HepG2 (cell line): ENCODE data around the gene PSMB8. TPM values are rescaled to one million over a fixed set of nuclear protein-coding genes. Genes with fewer than 3 reads are reported as not detected.

Source experiments
- ATAC-seq: fragments of 200-7000 bp; cut with Tn5 transposase; 3 replicates; pipeline ENCODE4 v1.9.1; 2020; ENCODE audit warnings: mild to moderate bottlenecking, moderate library complexity
- BruUV-seq: library from RNA; stranded (reverse); fragments of 400-500 nt; replicated peaks from 2 replicates; lab custom pipeline; 2021; lab: Mats Ljungman, UMichigan
- CTCF ChIA-PET: fragments of 300-600 bp; formaldehyde crosslinking; extraction: SDS; loops from one replicate; lab custom pipeline; 2021; ENCODE audit warnings: low total read pairs, inconsistent platforms, low intra/inter-chr PET ratio; lab: Yijun Ruan, JAX
- POLR2A ChIA-PET: fragments of 350-600 bp; sonication (Branson Sonifier 250); formaldehyde crosslinking; loops from one replicate; lab custom pipeline; 2020; ENCODE audit warnings: antibody characterized with exemption, inconsistent platforms; lab: Yijun Ruan, JAX
- DNase-seq: peaks from one replicate; pipeline ENCODE4 v3.0.0-alpha.2; 2015; ENCODE audit warnings: low spot score
- FAIRE-seq: peaks from 3 replicates; lab custom pipeline; 2011; peaks lifted over from hg19 to GRCh38; lab: Jason Lieb, UNC
- H2AFZ ChIP-seq: one replicate; pipeline ENCODE4 v1.6.1; 2011; ENCODE audit warnings: low read length, inconsistent platforms
- H3K27ac ChIP-seq: fragments of 300-600 bp; 3 replicates; pipeline ENCODE4 v1.8.0; 2011; ENCODE audit warnings: mixed run types, mild to moderate bottlenecking, mixed read lengths, low read length, inconsistent platforms; ENCODE audit not compliant: insufficient read depth; ENCODE audit errors: extremely low read length
- H3K27me3 ChIP-seq, 2 experiments: fragments of 200-600 bp in 1 of 2; 2 replicates in 1 of 2; 3 replicates in 1 of 2; pipeline versions ENCODE4 v1.6.0 to v1.8.0; 2011; ENCODE audit warnings: low read length in 2 of 2, mild to moderate bottlenecking in 2 of 2, moderate library complexity in 2 of 2, inconsistent platforms in 1 of 2; ENCODE audit not compliant: insufficient read depth in 2 of 2, control insufficient read depth in 1 of 2
- H3K36me3 ChIP-seq, 2 experiments: fragments of 200-600 bp in 1 of 2; replicated peaks in 1 of 2; 2 replicates in 1 of 2; 3 replicates in 1 of 2; pipeline versions ENCODE4 v1.5.1 to v1.8.0; 2011; ENCODE audit warnings: low read length in 2 of 2, inconsistent platforms in 1 of 2; ENCODE audit not compliant: insufficient read depth in 2 of 2, control insufficient read depth in 1 of 2
- H3K4me1 ChIP-seq: 2 replicates; pipeline ENCODE4 v1.5.1; 2012; ENCODE audit warnings: low read length, inconsistent platforms; ENCODE audit not compliant: insufficient read depth
- H3K4me2 ChIP-seq: 2 replicates; pipeline ENCODE4 v1.6.0; 2011; ENCODE audit warnings: low read depth, low read length, inconsistent platforms
- H3K4me3 ChIP-seq, 3 experiments: fragments of 200-600 bp in 1 of 3; sonication (generic), shearing (Covaris generic) in 1 of 3; replicated peaks in 1 of 3; 2 replicates each; pipeline ENCODE4 v1.5.1; 2011 to 2016; ENCODE audit warnings: low read length in 3 of 3, inconsistent platforms in 2 of 3, low read depth in 2 of 3, mild to moderate bottlenecking in 2 of 3, control low read depth in 1 of 3, mixed read lengths in 1 of 3; ENCODE audit not compliant: insufficient read depth in 1 of 3
- H3K79me2 ChIP-seq: one replicate; pipeline ENCODE4 v1.6.1; 2011; ENCODE audit warnings: low read length, inconsistent platforms; ENCODE audit not compliant: insufficient read depth
- H3K9ac ChIP-seq: 2 replicates; pipeline ENCODE4 v1.6.0; 2011; ENCODE audit warnings: mild to moderate bottlenecking, low read depth, low read length, inconsistent platforms; ENCODE audit not compliant: insufficient read depth
- H3K9me3 ChIP-seq: 2 replicates; pipeline ENCODE4 v1.5.1; 2012; ENCODE audit warnings: mild to moderate bottlenecking, low read length
- H4K20me1 ChIP-seq: 2 replicates; pipeline ENCODE4 v1.6.0; 2011; ENCODE audit warnings: inconsistent platforms, mild to moderate bottlenecking, low read length, moderate library complexity; ENCODE audit not compliant: insufficient read depth
- ETV5 ChIP-seq: IDR thresholded peaks from 2 replicates; pipeline ENCODE4 v1.6.1; 2018; ENCODE audit warnings: missing biosample characterization, missing genetic modification reagents, inconsistent platforms, borderline replicate concordance
- FOSL1 ChIP-seq: sonication (generic); formaldehyde crosslinking; IDR thresholded peaks from 2 replicates; pipeline ENCODE4 v1.9.0; 2021; ENCODE audit warnings: missing genetic modification reagents, borderline replicate concordance
- MEF2D ChIP-seq: sonication (generic); formaldehyde crosslinking; IDR thresholded peaks from 2 replicates; pipeline ENCODE4 v1.5.1; 2020; ENCODE audit warnings: mild to moderate bottlenecking, missing genetic modification reagents
- NR1H2 ChIP-seq: sonication (generic); formaldehyde crosslinking; IDR thresholded peaks from 2 replicates; pipeline ENCODE4 v1.8.1; 2022; ENCODE audit warnings: low read depth, missing genetic modification reagents, borderline replicate concordance
- SPEN ChIP-seq: sonication (generic); formaldehyde crosslinking; IDR thresholded peaks from 2 replicates; pipeline ENCODE4 v1.5.1; 2020; ENCODE audit warnings: low read depth, mild to moderate bottlenecking, missing genetic modification reagents
- SRSF1 ChIP-seq: fragments of 200-400 bp; formaldehyde crosslinking; optimal IDR thresholded peaks from 2 replicates; pipeline ENCODE3; 2017; ENCODE audit warnings: mild to moderate bottlenecking, low read depth, low read length, moderate library complexity
- ZNF205 ChIP-seq: IDR thresholded peaks from 2 replicates; pipeline ENCODE4 v1.6.1; 2018; ENCODE audit warnings: missing biosample characterization, missing genetic modification reagents
- ZNF383 ChIP-seq: sonication (generic); formaldehyde crosslinking; IDR thresholded peaks from 2 replicates; pipeline ENCODE4 v1.4.0; 2020; ENCODE audit warnings: missing genetic modification reagents, mild to moderate bottlenecking, borderline replicate concordance
- ZNF468 ChIP-seq: sonication (generic); formaldehyde crosslinking; IDR thresholded peaks from 2 replicates; pipeline ENCODE4 v1.8.0; 2022; ENCODE audit warnings: mild to moderate bottlenecking, moderate library complexity, missing genetic modification reagents
- whole genome bisulfite sequencing: methylation state at CpG from one replicate; pipeline ENCODE4 v1.1.6; 2017; ENCODE audit warnings: low lambda C conversion rate; 5-methylcytosine and 5-hydroxymethylcytosine counted together
- in situ Hi-C: cut with HindIII; loops from 2 replicates; pipeline ENCODE4 v1.10.0; 2017; ENCODE audit warnings: low pct_unique_long_range_greater_than_20kb; ENCODE audit not compliant: extremely low pct_ligation_motif_present
- intact Hi-C: fragments of 100-400 bp; cut with micrococcal nuclease; formaldehyde crosslinking; loops from one replicate; pipeline ENCODE4 v1.10.0; 2022; ENCODE audit not compliant: unreplicated experiment
- polyA plus RNA-seq, 8 experiments: library from polyadenylated mRNA; depleted of rRNA in 3 of 8; stranded (reverse) in 7 of 8; unstranded in 1 of 8; fragments of >200 nt; fragmentation: Illumina TruSeq in 4 of 8; extraction: Trizol in 4 of 8; gene quantifications; 2 replicates each; pipeline versions ENCODE4 v1.2.1 to v1.2.3, GENCODE V29; 2011 to 2016; ENCODE audit warnings: low read depth in 4 of 8, missing spikeins in 1 of 8, mixed read lengths in 1 of 8; ENCODE audit not compliant: insufficient read depth in 1 of 8
- total RNA-seq, 5 experiments: library from RNA; depleted of rRNA; stranded (reverse); fragments of >200 nt; fragmentation: Illumina TruSeq; extraction: Trizol; gene quantifications; 2 replicates each; pipeline ENCODE4 v1.2.3, GENCODE V29; 2016; ENCODE audit warnings: low read depth in 1 of 5

PSMB8 gene
- total and polyA plus RNA-seq, 2 of the 13 experiments (the other 11 are each of a cell fraction or from before 2014, with no cell fraction given) = 30.7 to 64.7 TPM

GRCh38 chr6:32867554-32868256, 23.9 kb upstream of the PSMB8 start:
- Histone ChIP-seq H3K9ac (no peak overlapping the region), H4K20me1 (no peaks in the 10 kb centered on the region), H3K4me3 (no peak overlapping the region), H3K36me3 (no peaks in the 10 kb centered on the region), H3K9me3 (no peaks in the 10 kb centered on the region), H3K27me3 (peaks cover 0 to 19% of the 10 kb centered on the region in 2 experiments; a peak in 3 of 5 replicates)
- ATAC-seq (no peak), FAIRE-seq (no peak)
- in situ Hi-C loops = loop anchor here (5.0 kb wide), 1 partner anchor 35 kb away; no protein-coding TSS in a partner anchor
- no peak for TF ChIP-seq NR1H2
- no peak for TF ChIP-seq SRSF1
- no peak for TF ChIP-seq ETV5 (CRISPR knock-in tag)
- TF ChIP-seq ZNF383 = no peak
- no peak for TF ChIP-seq SPEN (CRISPR knock-in tag)
- TF ChIP-seq FOSL1 = no peak
- TF ChIP-seq MEF2D (CRISPR knock-in tag) = no peak
- no peak for TF ChIP-seq ZNF468
- no peak for TF ChIP-seq ZNF205 (CRISPR knock-in tag)
- TF ChIP-seq, all 625 proteins: peak for 0
- Histone ChIP-seq H3K79me2 (no peaks in the 10 kb centered on the region), H3K4me1 (0 out of 2 replicates have a peak, but pooled peaks cover 9% of the 10 kb centered on the region), H3K27ac (no peak overlapping the region), H2AFZ (no peak overlapping the region), H3K4me2 (no peak overlapping the region)
- no TSS peak for BruUV-seq
- CTCF ChIA-PET = interaction anchor here (0.8 to 4.1 kb wide), 7 partner anchors 14 to 454 kb away, joined by 3 to 65 read pairs (median 4); partner anchors contain the start of genes PSMB9, TAP1 and TAP2
- DNase-seq = no peak
- POLR2A ChIA-PET = interaction anchor here (0.6 to 2.3 kb wide), 6 partner anchors 14 to 337 kb away, joined by 3 to 23 read pairs (median 8); partner anchors contain the start of genes HSD17B8, PSMB8, PSMB9 and TAP1
- intact Hi-C loops = loop anchor here (1.0 kb wide), 3 partner anchors 29 to 70 kb away; partner anchors contain the start of gene TAP2
- WGBS = 12% methylated on average over 8 of the region's 8 CpGs
